Activated T-cell treated with anti-CD3 and anti-CD28 coated beads, Interleukin-2, amount 50 U/mL, for 1 hour (primary cell): Measurements from ENCODE around the gene SUN1.
"Not testable (repeated sequence)": the region's sequence is repeated elsewhere in the genome, so short reads cannot be mapped to it uniquely, and the experiment has no call there.

ENCODE experiments used
- DNase-seq: peaks from one replicate; pipeline ENCODE4 v3.0.0-alpha.2; 2020

SUN1 gene

DNA sequence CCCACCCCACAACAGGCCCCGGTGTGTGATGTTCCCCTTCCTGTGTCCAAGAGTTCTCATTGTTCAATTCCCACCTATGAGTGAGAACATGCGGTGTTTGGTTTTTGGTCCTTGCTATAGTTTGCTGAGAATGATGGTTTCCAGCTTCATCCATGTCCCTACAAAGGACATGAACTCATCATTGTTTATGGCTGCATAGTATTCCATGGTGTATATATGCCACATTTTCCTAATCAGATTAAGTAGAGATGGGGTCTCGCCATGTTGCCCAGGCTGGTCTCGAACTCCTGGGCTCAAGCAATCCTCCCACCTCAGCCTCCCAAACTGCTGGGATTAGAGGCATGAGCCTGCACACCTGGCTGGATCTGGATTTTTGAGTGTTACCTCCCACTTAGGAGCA, 28.5 kb upstream of the SUN1 start:
- not testable (repeated sequence) for DNase-seq

GRCh38 chr7:805261-805660, 27.0 kb upstream of the SUN1 start:
- DNase-seq, result no peak

DNA sequence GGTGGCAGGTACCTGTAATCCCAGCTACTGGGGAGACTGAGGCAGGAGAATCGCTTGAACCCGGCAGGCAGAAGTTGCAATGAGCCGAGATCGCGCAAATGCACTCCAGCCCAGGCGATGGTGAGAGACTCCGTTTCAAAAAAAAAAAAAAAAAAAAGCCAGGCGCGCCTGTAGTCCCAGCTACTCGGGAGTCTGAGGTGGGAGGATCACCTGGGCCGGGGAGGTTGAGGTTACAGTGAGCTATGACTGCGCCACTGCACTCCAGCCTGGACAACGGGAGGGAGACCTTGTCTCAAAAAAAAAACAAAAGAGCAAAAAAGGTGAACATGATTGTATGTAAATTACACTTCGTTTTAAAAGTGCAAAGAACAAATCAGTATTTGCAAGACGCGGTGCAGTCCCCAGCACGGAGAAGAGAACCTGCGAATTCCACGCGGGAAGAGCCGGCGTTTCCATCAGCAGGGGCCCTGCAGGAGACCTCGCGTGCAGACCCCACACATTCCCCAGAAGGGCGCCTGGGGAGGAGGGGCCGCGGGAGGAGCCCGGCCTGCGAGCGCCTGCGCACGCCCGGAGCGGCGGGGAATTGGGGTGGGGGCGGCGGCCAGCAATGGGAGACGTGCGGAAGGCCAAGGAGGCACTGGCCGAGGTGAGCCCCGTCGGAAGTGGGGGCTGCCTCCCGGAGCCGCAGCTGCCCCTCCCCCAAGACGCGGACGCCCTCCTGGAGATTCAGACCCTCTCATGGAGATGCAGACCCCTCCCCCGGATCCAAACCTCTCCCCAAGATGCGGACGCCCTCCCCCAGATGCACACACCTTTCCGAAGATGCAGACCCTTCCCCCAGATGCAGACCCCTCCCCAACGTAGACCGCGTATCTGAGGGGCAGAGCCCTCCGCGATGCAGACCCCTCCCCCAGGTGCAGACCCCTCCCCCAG, 16.7 kb upstream of the SUN1 start:
- peak; percentile 31 for DNase-seq

- peak; percentile 97 for DNase-seq
Measured at GRCh38 chr7:816300-816750, 16.0 kb upstream of the SUN1 start.

GRCh38 chr7:816751-817671, 15.3 kb upstream of the SUN1 start:
- DNase-seq, result peak; percentile 58

GRCh38 chr7:818031-818699, 14.1 kb upstream of the SUN1 start:
- DNase-seq, result no peak

GRCh38 chr7:820341-820740, 11.9 kb upstream of the SUN1 start:
- no peak for DNase-seq

DNA sequence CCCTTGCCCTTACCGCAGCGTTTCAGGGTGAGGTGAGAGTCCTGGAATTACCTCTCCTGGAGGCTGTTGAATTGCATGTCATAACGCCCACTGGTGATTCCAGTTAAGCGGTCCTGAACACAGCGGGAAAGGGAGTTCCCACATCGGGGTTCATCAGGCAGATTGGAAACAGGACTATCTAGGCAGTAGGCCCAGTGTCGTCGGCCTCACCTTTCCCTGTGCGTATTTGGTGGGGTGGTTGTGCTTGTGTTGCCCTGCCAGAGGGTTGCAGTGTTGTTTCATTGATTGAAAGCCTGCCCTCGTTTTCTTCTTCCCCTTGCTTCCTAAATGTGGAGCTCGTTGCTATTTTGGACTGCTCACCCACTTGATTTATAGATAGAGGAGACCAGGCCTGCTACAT, 10.6 kb upstream of the SUN1 start:
- no peak for DNase-seq

- no peak for DNase-seq
Measured at GRCh38 chr7:822692-823276, 9.5 kb upstream of the SUN1 start.

GRCh38 chr7:823649-824048, 8.6 kb upstream of the SUN1 start:
- DNase-seq, result no peak

- DNase-seq, result no peak
Measured at GRCh38 chr7:824081-824480, 8.2 kb upstream of the SUN1 start.

- no peak for DNase-seq
Measured at GRCh38 chr7:824664-825063, 7.6 kb upstream of the SUN1 start.

DNA sequence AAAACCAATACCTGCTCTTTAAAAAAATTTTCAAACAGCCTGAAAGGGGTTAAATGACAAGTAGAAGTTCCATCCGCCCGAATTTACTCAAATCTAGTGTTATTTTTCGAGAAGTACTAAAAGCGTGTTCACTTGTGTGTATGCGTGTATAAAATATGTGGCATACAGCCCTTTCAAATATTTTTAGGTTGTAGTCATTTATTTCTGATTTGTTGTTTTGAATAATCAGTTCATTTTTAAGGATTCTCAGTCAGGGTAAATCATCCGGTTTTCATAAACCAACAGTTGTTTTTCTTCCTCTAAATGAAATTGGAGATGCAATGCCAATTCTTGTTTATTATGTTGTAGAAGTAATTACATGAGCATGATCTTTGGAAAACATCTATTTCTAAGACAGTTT, 6.9 kb upstream of the SUN1 start:
- DNase-seq, result no peak

DNA sequence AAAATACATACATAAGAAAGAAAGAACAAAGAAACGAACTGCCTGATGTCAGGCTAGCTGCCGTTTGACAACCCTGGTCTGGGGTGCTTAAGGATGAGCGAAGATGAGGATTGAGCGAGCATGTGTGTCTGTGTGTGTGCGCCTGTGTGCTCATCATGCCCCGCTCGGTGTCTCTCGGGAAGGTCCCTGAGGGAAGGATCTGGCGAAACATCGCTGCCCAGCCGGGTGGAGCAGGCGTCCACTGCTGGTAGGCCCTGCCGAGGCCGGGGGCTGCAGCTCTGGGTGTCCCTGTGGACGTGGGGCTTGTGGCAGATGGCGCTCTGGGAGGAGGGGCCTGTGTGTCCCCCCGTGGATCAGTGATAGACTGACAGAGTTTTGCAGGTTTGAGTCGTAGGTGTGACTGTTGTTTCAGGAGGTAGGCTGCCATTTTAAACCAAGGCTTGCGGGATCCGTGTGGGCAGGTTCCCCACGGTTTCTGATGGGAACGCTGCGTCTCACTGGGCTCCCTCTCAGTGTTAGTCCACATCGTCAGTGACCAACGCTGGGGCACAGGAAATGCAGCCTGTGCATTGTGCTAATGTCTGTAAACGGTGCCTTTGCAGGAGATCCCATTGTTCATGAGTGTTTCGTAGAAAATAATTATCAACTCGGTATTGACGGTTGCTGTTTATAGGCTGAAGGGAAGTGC, 5.9 kb upstream of the SUN1 start:
- DNase-seq, result no peak

GRCh38 chr7:828793-829561, 3.3 kb upstream of the SUN1 start:
- no peak for DNase-seq

GRCh38 chr7:830069-830468, 2.2 kb upstream of the SUN1 start:
- DNase-seq, result no peak

- DNase-seq, result no peak
Measured at GRCh38 chr7:831596-832166, 595 bp upstream of the SUN1 start.

DNA sequence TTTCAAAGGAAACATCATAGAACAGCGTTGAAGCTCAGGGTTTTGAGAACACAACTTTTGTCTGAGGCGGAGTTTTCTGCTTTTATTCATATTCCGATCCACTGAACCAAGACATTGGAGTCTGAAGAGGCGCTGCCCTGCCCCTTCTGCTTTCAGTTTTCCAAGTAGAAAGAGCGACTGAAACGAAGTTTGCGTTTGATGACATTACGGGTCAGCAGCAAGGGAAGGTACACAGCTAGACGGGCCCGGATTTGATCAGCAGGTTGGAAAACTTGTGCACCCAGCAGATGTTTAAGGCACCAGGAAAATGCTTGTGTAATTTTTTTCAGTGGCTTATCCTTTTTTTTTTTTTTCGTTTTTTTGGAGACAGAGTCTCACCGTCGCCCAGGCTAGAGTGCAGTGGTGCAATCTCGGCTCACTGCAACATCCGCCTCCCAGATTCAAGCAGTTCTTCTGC, 720 bp downstream of the SUN1 start:
- no peak for DNase-seq

GRCh38 chr7:833601-834258, 1.5 kb downstream of the SUN1 start:
- no peak for DNase-seq

GRCh38 chr7:834277-834676, 2.0 kb downstream of the SUN1 start:
- DNase-seq, result no peak
